PC-3 (cell line): Measurements from ENCODE around the gene TTLL10. TPM values are rescaled to one million over a fixed set of nuclear protein-coding genes. Genes with fewer than 3 reads are reported as not detected.

Experiments used
- ATAC-seq: fragments of 200-7000 bp; cut with Tn5 transposase; 2 replicates; pipeline ENCODE4 v1.9.1; 2020; ENCODE audit warnings: mild to moderate bottlenecking, moderate library complexity
- BruUV-seq: library from RNA; stranded (reverse); fragments of 400-500 nt; replicated peaks from 2 replicates; lab custom pipeline; 2021; lab: Mats Ljungman, UMichigan
- CTCF ChIA-PET: fragments of 300-600 bp; sonication (Branson Sonifier 250); formaldehyde crosslinking; loops from one replicate; lab custom pipeline; 2022; ENCODE audit warnings: antibody characterized with exemption; lab: Charles Lee
- POLR2A ChIA-PET: fragments of 300-600 bp; sonication (Branson Sonifier 250); formaldehyde crosslinking; loops from one replicate; lab custom pipeline; 2022; ENCODE audit warnings: antibody characterized with exemption; ENCODE audit not compliant: unreplicated experiment; lab: Charles Lee
- DNase-seq: peaks from one replicate; pipeline ENCODE4 v3.0.0-alpha.2; 2015
- H2AFZ ChIP-seq: fragments of 300-600 bp; sonication (generic); 2 replicates; pipeline ENCODE4 v1.6.0; 2016; ENCODE audit warnings: antibody characterized with exemption, low read length
- H3F3A ChIP-seq: fragments of 300-600 bp; sonication (generic); one replicate; pipeline ENCODE4 v1.6.0; 2017; ENCODE audit warnings: antibody characterized with exemption, low read length, control low read depth, mild to moderate bottlenecking; ENCODE audit not compliant: unreplicated experiment
- H3K27ac ChIP-seq: fragments of 300-600 bp; sonication (generic); 2 replicates; pipeline ENCODE4 v1.5.1; 2016; ENCODE audit warnings: mild to moderate bottlenecking, low read length
- H3K27me3 ChIP-seq: fragments of 300-600 bp; sonication (generic); 2 replicates; pipeline ENCODE4 v1.6.1; 2016; ENCODE audit warnings: low read length, mixed read lengths
- H3K36me3 ChIP-seq: fragments of 300-600 bp; sonication (generic); 2 replicates; pipeline ENCODE4 v1.6.1; 2016; ENCODE audit warnings: low read depth, mixed run types, low read length, mixed read lengths
- H3K4me1 ChIP-seq: fragments of 300-600 bp; sonication (generic); 2 replicates; pipeline ENCODE4 v1.5.1; 2016; ENCODE audit warnings: low read length; ENCODE audit not compliant: insufficient read depth
- H3K4me2 ChIP-seq: fragments of 300-600 bp; sonication (generic); 2 replicates; pipeline ENCODE4 v1.6.0; 2016; ENCODE audit warnings: low read length
- H3K4me3 ChIP-seq: fragments of 300-600 bp; sonication (generic); 2 replicates; pipeline ENCODE4 v1.5.1; 2016; ENCODE audit warnings: mild to moderate bottlenecking, low read length, mixed read lengths
- H3K79me2 ChIP-seq: fragments of 300-600 bp; sonication (generic); 2 replicates; pipeline ENCODE4 v1.6.1; 2017; ENCODE audit warnings: low read length, mixed read lengths
- H3K9ac ChIP-seq: fragments of 300-600 bp; sonication (generic); 2 replicates; pipeline ENCODE4 v1.6.0; 2016; ENCODE audit warnings: mild to moderate bottlenecking, low read length
- H3K9me2 ChIP-seq: fragments of 300-600 bp; sonication (generic); replicated peaks from 2 replicates; pipeline ENCODE4 v1.6.1; 2016; ENCODE audit warnings: mixed run types, low read length, mixed read lengths
- H3K9me3 ChIP-seq: fragments of 300-600 bp; sonication (generic); 2 replicates; pipeline ENCODE4 v1.6.1; 2016; ENCODE audit warnings: low read length, mixed read lengths
- H4K20me1 ChIP-seq: fragments of 300-600 bp; sonication (generic); 2 replicates; pipeline ENCODE4 v1.6.1; 2016; ENCODE audit warnings: low read length, mixed read lengths
- EZH2 ChIP-seq: fragments of 300-600 bp; sonication (generic); IDR thresholded peaks from one replicate; pipeline ENCODE4 v1.6.1; 2017; ENCODE audit warnings: antibody characterized with exemption, mild to moderate bottlenecking, low read length; ENCODE audit not compliant: unreplicated experiment
- EZH2phosphoT487 ChIP-seq: fragments of 300-600 bp; sonication (generic); IDR thresholded peaks from 2 replicates; pipeline ENCODE4 v1.6.1; 2018; ENCODE audit warnings: mild to moderate bottlenecking, antibody characterized with exemption, low read length, borderline replicate concordance
- intact Hi-C: fragments of 100-400 bp; cut with micrococcal nuclease; formaldehyde crosslinking; loops from 2 replicates; pipeline ENCODE4 v1.9.0; 2023
- total RNA-seq: library from RNA; depleted of rRNA; stranded (reverse); fragments of >200 nt; gene quantifications from 2 replicates; pipeline ENCODE4 v1.2.3, GENCODE V29; 2014
- TF ChIP-seq, protein P1 (sequence below): fragments of 300-600 bp; sonication (generic); conservative IDR thresholded peaks from 2 replicates; pipeline ENCODE4 v1.5.1; 2017; ENCODE audit warnings: antibody characterized with exemption, low read depth, mild to moderate bottlenecking, low read length

Gene TTLL10
- total RNA-seq, 1 experiment from 2014 or later: 0.36 TPM

- H3K9me3 ChIP-seq: no peaks in the 10 kb centered on the region
- no peaks in the 10 kb centered on the region for H4K20me1 ChIP-seq
- H3K27ac ChIP-seq: 0 out of 2 replicates have a peak overlapping the region, but pooled peaks have one; percentile 5
- peak overlapping the region; percentile 45 for H3K4me2 ChIP-seq
- no peaks in the 10 kb centered on the region for H3F3A ChIP-seq
- no peak overlapping the region for H3K9ac ChIP-seq
- BruUV-seq: no TSS peak
- no peaks in the 10 kb centered on the region for H3K9me2 ChIP-seq
- DNase-seq: peak; percentile 52
- ChIA-PET CTCF (no interaction called here), POLR2A (no interaction called here)
- no peaks in the 10 kb centered on the region for H3K79me2 ChIP-seq
- intact Hi-C loops: no loop called here
- H3K4me3 ChIP-seq: no peak overlapping the region
- TF ChIP-seq EZH2phosphoT487: no peak
- TF ChIP-seq EZH2: no peak
- TF ChIP-seq, protein P1, sequence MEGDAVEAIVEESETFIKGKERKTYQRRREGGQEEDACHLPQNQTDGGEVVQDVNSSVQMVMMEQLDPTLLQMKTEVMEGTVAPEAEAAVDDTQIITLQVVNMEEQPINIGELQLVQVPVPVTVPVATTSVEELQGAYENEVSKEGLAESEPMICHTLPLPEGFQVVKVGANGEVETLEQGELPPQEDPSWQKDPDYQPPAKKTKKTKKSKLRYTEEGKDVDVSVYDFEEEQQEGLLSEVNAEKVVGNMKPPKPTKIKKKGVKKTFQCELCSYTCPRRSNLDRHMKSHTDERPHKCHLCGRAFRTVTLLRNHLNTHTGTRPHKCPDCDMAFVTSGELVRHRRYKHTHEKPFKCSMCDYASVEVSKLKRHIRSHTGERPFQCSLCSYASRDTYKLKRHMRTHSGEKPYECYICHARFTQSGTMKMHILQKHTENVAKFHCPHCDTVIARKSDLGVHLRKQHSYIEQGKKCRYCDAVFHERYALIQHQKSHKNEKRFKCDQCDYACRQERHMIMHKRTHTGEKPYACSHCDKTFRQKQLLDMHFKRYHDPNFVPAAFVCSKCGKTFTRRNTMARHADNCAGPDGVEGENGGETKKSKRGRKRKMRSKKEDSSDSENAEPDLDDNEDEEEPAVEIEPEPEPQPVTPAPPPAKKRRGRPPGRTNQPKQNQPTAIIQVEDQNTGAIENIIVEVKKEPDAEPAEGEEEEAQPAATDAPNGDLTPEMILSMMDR: no peak
- H2AFZ ChIP-seq: peak overlapping the region; percentile 22; the same call in 1 of the 2 replicates
- H3K27me3 ChIP-seq: no peaks in the 10 kb centered on the region
- H3K4me1 ChIP-seq: peaks cover 25% of the 10 kb centered on the region
- ATAC-seq: peak; percentile 41
- no peaks in the 10 kb centered on the region for H3K36me3 ChIP-seq
Measured at GRCh38 chr1:1124786-1125642, 48.7 kb upstream of the TTLL10 start.

GRCh38 chr1:1125945-1126344 lies 47.7 kb upstream of the TTLL10 start:
- no TSS peak for BruUV-seq

More at GRCh38 chr1:1125945-1126344, 47.7 kb upstream of the TTLL10 start:
- H3K9ac ChIP-seq: no peak overlapping the region
- no peaks in the 10 kb centered on the region for H3K79me2 ChIP-seq
- ATAC-seq (no peak), DNase-seq (no peak)
- ChIA-PET POLR2A (interaction anchor here (0.6 kb wide), 1 partner anchor 11 kb away, joined by 3 read pairs; no protein-coding TSS in a partner anchor), CTCF (no interaction called here)
- H3K9me3 ChIP-seq: no peaks in the 10 kb centered on the region
- no peaks in the 10 kb centered on the region for H3K9me2 ChIP-seq
- H3K4me2 ChIP-seq: no peak overlapping the region
- H2AFZ ChIP-seq: no peak overlapping the region
- no peaks in the 10 kb centered on the region for H4K20me1 ChIP-seq
- no peak overlapping the region for H3K4me3 ChIP-seq
- no peaks in the 10 kb centered on the region for H3K36me3 ChIP-seq
- peaks cover 25% of the 10 kb centered on the region for H3K4me1 ChIP-seq
- no peak overlapping the region for H3K27ac ChIP-seq
- no peaks in the 10 kb centered on the region for H3F3A ChIP-seq
- TF ChIP-seq EZH2 (no peak), EZH2phosphoT487 (no peak)
- TF ChIP-seq, protein P1: no peak
- H3K27me3 ChIP-seq: no peaks in the 10 kb centered on the region
- intact Hi-C loops: no loop called here
